Activated naive CD4-positive, alpha-beta T cell treated with anti-CD3 and anti-CD28 coated beads, Interleukin-2, amount 10 ng/mL, durations not matched to agents 7 days and 5 days (primary cell): ENCODE data around the gene TNKS1BP1.

Source experiments
- CTCF ChIA-PET: fragments of 350-600 bp; sonication (Branson Sonifier 250); formaldehyde crosslinking; loops from one replicate; lab custom pipeline; 2021; ENCODE audit warnings: antibody characterized with exemption; lab: Charles Lee
- DNase-seq: peaks from one replicate; pipeline ENCODE4 v3.0.0-alpha.2; 2020
- H3K27ac Mint-ChIP-seq: one replicate; pipeline ENCODE4 v1.8.0; 2021; ENCODE audit warnings: mild to moderate bottlenecking, moderate library complexity, mixed read lengths
- H3K27me3 Mint-ChIP-seq: one replicate; pipeline ENCODE4 v1.8.0; 2021; ENCODE audit warnings: mild to moderate bottlenecking, mixed read lengths
- H3K36me3 Mint-ChIP-seq: one replicate; pipeline ENCODE4 v1.8.0; 2021; ENCODE audit warnings: mixed read lengths
- H3K4me1 Mint-ChIP-seq: one replicate; pipeline ENCODE4 v1.8.0; 2021; ENCODE audit warnings: mixed read lengths
- H3K4me3 Mint-ChIP-seq: one replicate; pipeline ENCODE4 v1.8.0; 2021; ENCODE audit warnings: mild to moderate bottlenecking, moderate library complexity, mixed read lengths
- H3K9me3 Mint-ChIP-seq: one replicate; pipeline ENCODE4 v1.8.0; 2021; ENCODE audit warnings: mixed read lengths

Gene TNKS1BP1

GRCh38 chr11:57274904-57275498 is 49.8 kb downstream of the TNKS1BP1 start:
- H3K4me3 Mint-ChIP-seq = no peak overlapping the region
- H3K36me3 Mint-ChIP-seq = no peaks in the 10 kb centered on the region
- H3K27me3 Mint-ChIP-seq = peaks cover 21% of the 10 kb centered on the region
- CTCF ChIA-PET = interaction anchor here (2.7 kb wide), 1 partner anchor 25 kb away, joined by 10 read pairs; no protein-coding TSS in a partner anchor
- no peak overlapping the region for H3K27ac Mint-ChIP-seq
- peaks cover 3% of the 10 kb centered on the region for H3K9me3 Mint-ChIP-seq
- no peaks in the 10 kb centered on the region for H3K4me1 Mint-ChIP-seq
- DNase-seq = no peak

GRCh38 chr11:57273448-57274058 is 51.2 kb downstream of the TNKS1BP1 start:
- peaks cover 21% of the 10 kb centered on the region for H3K27me3 Mint-ChIP-seq
- H3K9me3 Mint-ChIP-seq = peaks cover 3% of the 10 kb centered on the region
- H3K27ac Mint-ChIP-seq = no peak overlapping the region
- no peaks in the 10 kb centered on the region for H3K36me3 Mint-ChIP-seq
- H3K4me3 Mint-ChIP-seq = no peak overlapping the region
- CTCF ChIA-PET = interaction anchor here (0.6 to 1.4 kb wide), 3 partner anchors 14 to 1906 kb away, joined by 3 to 8 read pairs (median 3); no protein-coding TSS in a partner anchor
- no peak for DNase-seq
- H3K4me1 Mint-ChIP-seq = no peaks in the 10 kb centered on the region

- Mint-ChIP-seq H3K4me1 (no peaks in the 10 kb centered on the region), H3K36me3 (no peaks in the 10 kb centered on the region), H3K27me3 (peaks cover 5% of the 10 kb centered on the region), H3K9me3 (peaks cover 6% of the 10 kb centered on the region), H3K27ac (no peak overlapping the region), H3K4me3 (no peak overlapping the region)
- no peak for DNase-seq
- CTCF ChIA-PET = interaction anchor here (0.9 kb wide), 1 partner anchor 20 kb away, joined by 4 read pairs; no protein-coding TSS in a partner anchor
Measured at GRCh38 chr11:57269571-57270021, 55.2 kb downstream of the TNKS1BP1 start.

GRCh38 chr11:57266157-57266556 is 58.6 kb downstream of the TNKS1BP1 start:
- Mint-ChIP-seq H3K4me1 (no peaks in the 10 kb centered on the region), H3K27me3 (peaks cover 6% of the 10 kb centered on the region), H3K4me3 (no peak overlapping the region), H3K27ac (no peak overlapping the region), H3K9me3 (peaks cover 3% of the 10 kb centered on the region), H3K36me3 (no peaks in the 10 kb centered on the region)
- no peak for DNase-seq
- CTCF ChIA-PET = no interaction called here

- CTCF ChIA-PET = no interaction called here
- Mint-ChIP-seq H3K27ac (no peak overlapping the region), H3K27me3 (peaks cover 12% of the 10 kb centered on the region), H3K4me1 (no peaks in the 10 kb centered on the region), H3K4me3 (no peak overlapping the region), H3K9me3 (peaks cover 3% of the 10 kb centered on the region), H3K36me3 (no peaks in the 10 kb centered on the region)
- DNase-seq = no peak
Measured at GRCh38 chr11:57263351-57263750, 61.4 kb downstream of the TNKS1BP1 start.

- DNase-seq = no peak
- no peak overlapping the region for H3K4me3 Mint-ChIP-seq
- H3K27me3 Mint-ChIP-seq = peaks cover 12% of the 10 kb centered on the region
- H3K36me3 Mint-ChIP-seq = no peaks in the 10 kb centered on the region
- H3K27ac Mint-ChIP-seq = no peak overlapping the region
- CTCF ChIA-PET = interaction anchor here (3.6 kb wide), 1 partner anchor 12 kb away, joined by 14 read pairs; no protein-coding TSS in a partner anchor
- peaks cover 1% of the 10 kb centered on the region for H3K9me3 Mint-ChIP-seq
- H3K4me1 Mint-ChIP-seq = no peaks in the 10 kb centered on the region
Measured at GRCh38 chr11:57262157-57262556, 62.6 kb downstream of the TNKS1BP1 start.

- Mint-ChIP-seq H3K4me3 (no peak overlapping the region), H3K27me3 (peaks cover 12% of the 10 kb centered on the region), H3K9me3 (peaks cover 1% of the 10 kb centered on the region), H3K27ac (no peak overlapping the region), H3K4me1 (no peaks in the 10 kb centered on the region), H3K36me3 (no peaks in the 10 kb centered on the region)
- no peak for DNase-seq
- CTCF ChIA-PET = interaction anchor here (3.6 kb wide), 1 partner anchor 11 kb away, joined by 14 read pairs; no protein-coding TSS in a partner anchor
Measured at GRCh38 chr11:57260937-57261783, 63.6 kb downstream of the TNKS1BP1 start.

GRCh38 chr11:57256119-57256518 is 68.6 kb downstream of the TNKS1BP1 start:
- CTCF ChIA-PET = no interaction called here
- no peak for DNase-seq
- H3K27ac Mint-ChIP-seq = no peak overlapping the region
- H3K4me1 Mint-ChIP-seq = no peaks in the 10 kb centered on the region
- H3K36me3 Mint-ChIP-seq = no peaks in the 10 kb centered on the region
- peaks cover 14% of the 10 kb centered on the region for H3K27me3 Mint-ChIP-seq
- no peaks in the 10 kb centered on the region for H3K9me3 Mint-ChIP-seq
- H3K4me3 Mint-ChIP-seq = no peak overlapping the region

- H3K27ac Mint-ChIP-seq = no peak overlapping the region
- H3K36me3 Mint-ChIP-seq = no peaks in the 10 kb centered on the region
- CTCF ChIA-PET = no interaction called here
- no peaks in the 10 kb centered on the region for H3K9me3 Mint-ChIP-seq
- DNase-seq = no peak
- peaks cover 17% of the 10 kb centered on the region for H3K27me3 Mint-ChIP-seq
- H3K4me1 Mint-ChIP-seq = no peaks in the 10 kb centered on the region
- no peak overlapping the region for H3K4me3 Mint-ChIP-seq
Measured at GRCh38 chr11:57255618-57256017, 69.1 kb downstream of the TNKS1BP1 start.

GRCh38 chr11:57254631-57255030 is 70.1 kb downstream of the TNKS1BP1 start:
- H3K36me3 Mint-ChIP-seq = no peaks in the 10 kb centered on the region
- H3K9me3 Mint-ChIP-seq = no peaks in the 10 kb centered on the region
- no peaks in the 10 kb centered on the region for H3K4me1 Mint-ChIP-seq
- no peak overlapping the region for H3K4me3 Mint-ChIP-seq
- H3K27ac Mint-ChIP-seq = no peak overlapping the region
- CTCF ChIA-PET = no interaction called here
- peaks cover 16% of the 10 kb centered on the region for H3K27me3 Mint-ChIP-seq
- no peak for DNase-seq

- CTCF ChIA-PET = interaction anchor here (3.6 to 5.7 kb wide), 2 partner anchors 9 to 411 kb away, joined by 14 to 94 read pairs; no protein-coding TSS in a partner anchor
- Mint-ChIP-seq H3K27ac (no peak overlapping the region), H3K36me3 (no peaks in the 10 kb centered on the region), H3K9me3 (no peaks in the 10 kb centered on the region), H3K4me1 (no peaks in the 10 kb centered on the region), H3K4me3 (no peak overlapping the region), H3K27me3 (peaks cover 11% of the 10 kb centered on the region)
- no peak for DNase-seq
Measured at GRCh38 chr11:57251491-57252104, 73.2 kb downstream of the TNKS1BP1 start.

- H3K27ac Mint-ChIP-seq = no peak overlapping the region
- peaks cover 11% of the 10 kb centered on the region for H3K27me3 Mint-ChIP-seq
- H3K4me1 Mint-ChIP-seq = no peaks in the 10 kb centered on the region
- H3K4me3 Mint-ChIP-seq = no peak overlapping the region
- no peak for DNase-seq
- H3K36me3 Mint-ChIP-seq = no peaks in the 10 kb centered on the region
- no peaks in the 10 kb centered on the region for H3K9me3 Mint-ChIP-seq
- CTCF ChIA-PET = interaction anchor here (0.5 to 5.7 kb wide), 6 partner anchors 9 to 624 kb away, joined by 3 to 94 read pairs (median 16); no protein-coding TSS in a partner anchor
Measured at GRCh38 chr11:57251037-57251436, 73.7 kb downstream of the TNKS1BP1 start.
